RWPE2 (cell line): ENCODE measurements around the gene OXCT2.

Experiments
- ATAC-seq: fragments of 200-7000 bp; cut with Tn5 transposase; 3 replicates; pipeline ENCODE4 v1.9.1; 2021; ENCODE audit warnings: low read depth
- DNase-seq: peaks from one replicate; pipeline ENCODE4 v3.0.0-alpha.2; 2020; ENCODE audit warnings: low spot score
- H3K27ac ChIP-seq: fragments of 450-650 bp; 2 replicates; pipeline ENCODE4 v1.5.1; 2017; ENCODE audit warnings: mild to moderate bottlenecking; ENCODE audit not compliant: poor library complexity, severe bottlenecking
- H3K27me3 ChIP-seq: fragments of 250-450 bp; sonication (Bioruptor Pico); 2 replicates; pipeline ENCODE4 v1.5.1; 2021; ENCODE audit warnings: mild to moderate bottlenecking, moderate library complexity; ENCODE audit not compliant: insufficient read depth, poor library complexity, severe bottlenecking
- H3K36me3 ChIP-seq: fragments of 250-450 bp; sonication (Bioruptor Pico); 2 replicates; pipeline ENCODE4 v1.5.1; 2020; ENCODE audit warnings: low read depth, mild to moderate bottlenecking, moderate library complexity
- H3K4me1 ChIP-seq: fragments of 250-450 bp; sonication (Bioruptor Pico); 2 replicates; pipeline ENCODE4 v1.5.1; 2021; ENCODE audit warnings: mild to moderate bottlenecking, moderate library complexity; ENCODE audit not compliant: insufficient read depth, poor library complexity, severe bottlenecking
- H3K4me3 ChIP-seq: fragments of 250-450 bp; sonication (Bioruptor Pico); 2 replicates; pipeline ENCODE4 v1.5.1; 2021; ENCODE audit warnings: mild to moderate bottlenecking, moderate library complexity; ENCODE audit not compliant: severe bottlenecking
- H3K9me3 ChIP-seq: fragments of 250-450 bp; sonication (Bioruptor Pico); 2 replicates; pipeline ENCODE4 v1.5.1; 2021; ENCODE audit warnings: mild to moderate bottlenecking, moderate library complexity; ENCODE audit not compliant: severe bottlenecking
- CTCF ChIP-seq: fragments of 450-650 bp; IDR thresholded peaks from one replicate; pipeline ENCODE4 v1.5.1; 2017; ENCODE audit warnings: mild to moderate bottlenecking, moderate library complexity; ENCODE audit not compliant: poor library complexity, severe bottlenecking

OXCT2 gene

GRCh38 chr1:39738622-39739366 lies 32.4 kb downstream of the OXCT2 start, which contains the start of gene PPIE:
PPIE (plus strand) TSS chr1:39738882; CDS start chr1:39738901, 19 bp downstream.
- peak; percentile 98 for ATAC-seq
- Histone ChIP-seq H3K9me3 (no peaks in the 10 kb centered on the region), H3K27me3 (no peaks in the 10 kb centered on the region), H3K36me3 (peaks cover 41% of the 10 kb centered on the region), H3K27ac (peak within 1 kb of the TSS; percentile 30), H3K4me1 (peaks cover 8% of the 10 kb centered on the region), H3K4me3 (peak within 1 kb of the TSS; percentile 65)
- no peak for TF ChIP-seq CTCF
- DNase-seq = peak; percentile 95

- H3K4me3 ChIP-seq = no peak overlapping the region
- H3K4me1 ChIP-seq = peaks cover 8% of the 10 kb centered on the region
- no peak for DNase-seq
- H3K9me3 ChIP-seq = no peaks in the 10 kb centered on the region
- no peaks in the 10 kb centered on the region for H3K27me3 ChIP-seq
- peaks cover 29% of the 10 kb centered on the region for H3K36me3 ChIP-seq
- no peak for ATAC-seq
- TF ChIP-seq CTCF = no peak
- no peak overlapping the region for H3K27ac ChIP-seq
These were observed 33.5 kb downstream of the OXCT2 start for GRCh38 chr1:39737546-39738169.

- Histone ChIP-seq H3K4me1 (peaks cover 8% of the 10 kb centered on the region), H3K9me3 (no peaks in the 10 kb centered on the region), H3K27ac (no peak overlapping the region), H3K36me3 (peaks cover 10% of the 10 kb centered on the region), H3K4me3 (no peak overlapping the region), H3K27me3 (no peaks in the 10 kb centered on the region)
- no peak for TF ChIP-seq CTCF
- ATAC-seq (no peak), DNase-seq (no peak)
These were observed 35.4 kb downstream of the OXCT2 start for GRCh38 chr1:39735731-39736130.

GRCh38 chr1:39733161-39733560 lies 38.0 kb downstream of the OXCT2 start:
- ATAC-seq (peak; percentile 64), DNase-seq (no peak)
- Histone ChIP-seq H3K9me3 (no peaks in the 10 kb centered on the region), H3K4me1 (no peaks in the 10 kb centered on the region), H3K36me3 (no peaks in the 10 kb centered on the region), H3K4me3 (no peak overlapping the region), H3K27ac (no peak overlapping the region), H3K27me3 (no peaks in the 10 kb centered on the region)
- TF ChIP-seq CTCF = no peak

- no peak for TF ChIP-seq CTCF
- no peak for DNase-seq
- H3K4me1 ChIP-seq = no peaks in the 10 kb centered on the region
- no peak overlapping the region for H3K4me3 ChIP-seq
- H3K27ac ChIP-seq = no peak overlapping the region
- H3K36me3 ChIP-seq = no peaks in the 10 kb centered on the region
- ATAC-seq = no peak
- no peaks in the 10 kb centered on the region for H3K9me3 ChIP-seq
- no peaks in the 10 kb centered on the region for H3K27me3 ChIP-seq
These were observed 38.4 kb downstream of the OXCT2 start for GRCh38 chr1:39732730-39733129.
